Psoas muscle (tissue), 8 donors: ENCODE measurements around the gene DLG4. TPM values are rescaled to one million over a fixed set of nuclear protein-coding genes. Genes with fewer than 3 reads are reported as not detected.

Experiments
- ATAC-seq, 4 donors: fragments of 200-7000 bp; cut with Tn5 transposase; one replicate each; pipeline ENCODE4 v1.9.1; 2020; ENCODE audit warnings: moderate library complexity in 3 of 4, mild to moderate bottlenecking in 2 of 4
- DNase-seq, 2 donors: peaks; one replicate each; pipeline ENCODE4 v3.0.0-alpha.2; 2020
- H3K27ac ChIP-seq: fragments of 200-600 bp; one replicate; pipeline ENCODE4 v1.8.0; 2022
- H3K27me3 ChIP-seq, 3 donors: fragments of 200-600 bp in 1 of 3; one replicate each; pipeline versions ENCODE4 v1.6.1 to v1.8.0; 2013 to 2022; ENCODE audit warnings: low read length in 2 of 3, mild to moderate bottlenecking in 2 of 3, moderate library complexity in 1 of 3; ENCODE audit not compliant: insufficient read depth in 3 of 3
- H3K36me3 ChIP-seq, 2 donors: fragments of 200-600 bp in 1 of 2; one replicate each; pipeline versions ENCODE4 v1.6.1 to v1.8.0; 2013 to 2022; ENCODE audit warnings: low read depth in 1 of 2, mild to moderate bottlenecking in 1 of 2, moderate library complexity in 1 of 2; ENCODE audit not compliant: insufficient read depth in 1 of 2
- H3K4me1 ChIP-seq: fragments of 200-600 bp; one replicate; pipeline ENCODE4 v1.8.0; 2022
- H3K4me3 ChIP-seq: fragments of 200-600 bp; one replicate; pipeline ENCODE4 v1.8.0; 2022; ENCODE audit warnings: mild to moderate bottlenecking
- H3K9me3 ChIP-seq: fragments of 200-600 bp; one replicate; pipeline ENCODE4 v1.8.0; 2022
- CTCF ChIP-seq: fragments of 200-600 bp; IDR thresholded peaks from one replicate; pipeline ENCODE4 v1.8.0; 2022; ENCODE audit warnings: antibody characterized with exemption
- WGBS, 3 donors: extraction: QIAGEN DNeasy Blood & Tissue Kit; methylation state at CpG; one replicate each; pipeline versions ENCODE4 v1.1.6 to v1.1.7; 2013; 5-methylcytosine and 5-hydroxymethylcytosine counted together
- intact Hi-C, 2 donors: fragments of 100-400 bp; cut with DNase I; formaldehyde crosslinking; loops; one replicate each; pipeline versions ENCODE4 v1.11.0 to v1.14.2; 2022
- polyA plus RNA-seq, 3 donors: library from polyadenylated mRNA; stranded (reverse); fragments of 200-250 nt; gene quantifications; one replicate each; pipeline ENCODE4 v1.2.3, GENCODE V29; 2013
- total RNA-seq, 4 donors: library from RNA; stranded (reverse); fragmentation: NEBNext Ultra II Directional in 2 of 4; extraction: Animal tissue kit (Norgen Biotek cat#: 25700) in 2 of 4; gene quantifications; one replicate each; pipeline versions ENCODE4 v1.2.1 to v1.2.4, GENCODE V29; 2021 to 2023
- donor health status: healthy with polysubstance abuse.
- donor health status: DM: no; HTN: no; CAD: no; lungs with moderate emphysema.
- donor health status: Bipolar disorder and iron deficiency.
- donor health status: healthy.
- donor health status: DM: yes; HTN: yes; CAD: no.
- donor health status: DM: no; HTN: no; CAD: no.
- donor health status: DM: no; HTN: no; CAD: no.
- donor health status: DM: yes; HTN: yes; CAD: no.

Gene DLG4
- total and polyA plus RNA-seq, 7 donors = 1.5 to 8.9 (median 5.0) TPM

GRCh38 chr17:7205561-7205960 is 14.1 kb downstream of the DLG4 start:
- peaks cover 0 to 10% of the 10 kb centered on the region in 2 donors for H3K36me3 ChIP-seq
- H3K9me3 ChIP-seq = no peaks in the 10 kb centered on the region
- intact Hi-C loops = no loop called here
- TF ChIP-seq CTCF = no peak
- peaks cover 0 to 16% (median 1%) of the 10 kb centered on the region in 3 donors for H3K27me3 ChIP-seq
- 29 to 38% (median 37%) methylated on average over 14 to 15 of the region's 15 CpGs for WGBS, 3 donors
- ATAC-seq (no peak), DNase-seq (peak in 1 of 2 donors; percentile 9)
- H3K4me3 ChIP-seq = peak overlapping the region; percentile 65
- peaks cover 7% of the 10 kb centered on the region for H3K4me1 ChIP-seq
- no peak overlapping the region for H3K27ac ChIP-seq

GRCh38 chr17:7204828-7205461 is 14.7 kb downstream of the DLG4 start:
- 2 to 7% (median 3%) methylated on average over 34 of the region's 34 CpGs for WGBS, 3 donors
- ATAC-seq (peak; percentile 61 to 83 (median 70)), DNase-seq (peak; percentile 82 to 90)
- intact Hi-C loops = no loop called here
- no peaks in the 10 kb centered on the region for H3K9me3 ChIP-seq
- H3K4me3 ChIP-seq = peak overlapping the region; percentile 65
- TF ChIP-seq CTCF = no peak
- H3K4me1 ChIP-seq = peaks cover 7% of the 10 kb centered on the region
- H3K27me3 ChIP-seq = peaks cover 0 to 16% (median 1%) of the 10 kb centered on the region in 3 donors
- H3K27ac ChIP-seq = peak overlapping the region; percentile 30
- peaks cover 0 to 10% of the 10 kb centered on the region in 2 donors for H3K36me3 ChIP-seq

GRCh38 chr17:7204336-7204735 is 15.3 kb downstream of the DLG4 start:
- ATAC-seq = peak in 1 of 4 donors; percentile 15
- H3K27ac ChIP-seq = no peak overlapping the region

GRCh38 chr17:7203391-7203790 is 16.2 kb downstream of the DLG4 start:
- intact Hi-C loops = no loop called here
- Histone ChIP-seq H3K27ac (no peak overlapping the region), H3K27me3 (peaks cover 0 to 14% (median 1%) of the 10 kb centered on the region in 3 donors), H3K9me3 (no peaks in the 10 kb centered on the region), H3K4me3 (no peak overlapping the region), H3K36me3 (peaks cover 0 to 10% of the 10 kb centered on the region in 2 donors), H3K4me1 (peaks cover 7% of the 10 kb centered on the region)
- 91 to 93% (median 93%) methylated on average over 16 of the region's 16 CpGs for WGBS, 3 donors
- DNase-seq (no peak), ATAC-seq (no peak)
- no peak for TF ChIP-seq CTCF

More at GRCh38 chr17:7204336-7204735, 15.3 kb downstream of the DLG4 start:
- 69 to 75% (median 72%) methylated on average over 15 of the region's 15 CpGs for WGBS, 3 donors
- intact Hi-C loops = no loop called here
- H3K4me1 ChIP-seq = peaks cover 7% of the 10 kb centered on the region
- peaks cover 0 to 16% (median 1%) of the 10 kb centered on the region in 3 donors for H3K27me3 ChIP-seq
- no peak for DNase-seq
- no peak for TF ChIP-seq CTCF
- peaks cover 0 to 10% of the 10 kb centered on the region in 2 donors for H3K36me3 ChIP-seq
- no peaks in the 10 kb centered on the region for H3K9me3 ChIP-seq
- H3K4me3 ChIP-seq = peak overlapping the region; percentile 65
